NCI-H82 (cell line): Measurements from ENCODE around the gene CACNA1A.
"Not testable (repeated sequence)": the region's sequence is repeated elsewhere in the genome, so short reads cannot be mapped to it uniquely, and the experiment has no call there.

Source experiments
- DNase-seq: peaks from one replicate; lab custom pipeline; 2025; lab: John Stamatoyannopoulos, UW

CACNA1A gene

GRCh38 chr19:13506471-13506820, at the start of gene CACNA1A:
Gene CACNA1A, minus strand, starts transcription at chr19:13506479. Its CDS starts 255 bp downstream, at chr19:13506224.
- DNase-seq = no peak

GRCh38 chr19:13554506-13555240, 48.4 kb upstream of the CACNA1A start:
- no peak for DNase-seq

GRCh38 chr19:13553880-13554400, 47.7 kb upstream of the CACNA1A start:
- no peak for DNase-seq

- no peak for DNase-seq
Measured at GRCh38 chr19:13548131-13548530, 41.9 kb upstream of the CACNA1A start.

GRCh38 chr19:13547102-13547501, 40.8 kb upstream of the CACNA1A start:
- DNase-seq = no peak

GRCh38 chr19:13544423-13544822, 38.1 kb upstream of the CACNA1A start:
- DNase-seq = no peak

- no peak for DNase-seq
Measured at GRCh38 chr19:13541554-13541953, 35.3 kb upstream of the CACNA1A start.

- no peak for DNase-seq
Measured at GRCh38 chr19:13539332-13539731, 33.1 kb upstream of the CACNA1A start.

- DNase-seq = no peak
Measured at GRCh38 chr19:13538601-13539253, 32.4 kb upstream of the CACNA1A start.

- peak; percentile 82 for DNase-seq
Measured at GRCh38 chr19:13537454-13537853, 31.2 kb upstream of the CACNA1A start.

GRCh38 chr19:13530720-13531119, 24.4 kb upstream of the CACNA1A start:
- peak; percentile 19 for DNase-seq

GRCh38 chr19:13529721-13530120, 23.4 kb upstream of the CACNA1A start:
- not testable (repeated sequence) for DNase-seq

GRCh38 chr19:13526552-13526951, 20.3 kb upstream of the CACNA1A start:
- peak; percentile 36 for DNase-seq

GRCh38 chr19:13521066-13521465, 14.8 kb upstream of the CACNA1A start:
- DNase-seq = no peak

- no peak for DNase-seq
Measured at GRCh38 chr19:13511947-13512346, 5.7 kb upstream of the CACNA1A start.

GRCh38 chr19:13507053-13507611, 853 bp upstream of the CACNA1A start:
- no peak for DNase-seq

- DNase-seq = peak; percentile 22
Measured at GRCh38 chr19:13505761-13506470, 363 bp downstream of the CACNA1A start.

- DNase-seq = no peak
Measured at GRCh38 chr19:13505164-13505695, 1.0 kb downstream of the CACNA1A start.

- no peak for DNase-seq
Measured at GRCh38 chr19:13503570-13504235, 2.6 kb downstream of the CACNA1A start.

GRCh38 chr19:13502231-13502630, 4.0 kb downstream of the CACNA1A start:
- DNase-seq = no peak

GRCh38 chr19:13499692-13500091, 6.6 kb downstream of the CACNA1A start:
- DNase-seq = no peak
